ENCODE results near the gene SORL1. TPM values are rescaled to one million over a fixed set of nuclear protein-coding genes. Genes with fewer than 3 reads are reported as not detected.

SORL1 gene
- total RNA-seq, 1 experiment from 2014 or later: 68.3 TPM

- Histone ChIP-seq H4K20me1 (ENCODE audit: control insufficient read depth, insufficient read depth, insufficient read length) (no peaks in the 10 kb centered on the region), H3K4me1 (ENCODE audit: insufficient read depth, low read length) (no peaks in the 10 kb centered on the region; the same call in 1 of the 2 replicates), H3K23ac (ENCODE audit: insufficient read length, low read depth, low read length) (no peak overlapping the region), H4K8ac (replicated peaks; ENCODE audit: insufficient read length, low read depth, low read length) (no peak overlapping the region), H2BK12ac (ENCODE audit: insufficient read length, low read depth, low read length) (no peak overlapping the region), H2BK120ac (ENCODE audit: low read depth, low read length, poor library complexity, severe bottlenecking) (no peak overlapping the region), H3K9me3 (ENCODE audit: control insufficient read depth, low read depth, low read length) (no peaks in the 10 kb centered on the region), H2AK5ac (ENCODE audit: insufficient read length, low read length) (no peak overlapping the region), H3K9ac (ENCODE audit: extremely low read depth, insufficient read length, low read length) (no peak overlapping the region), H3K56ac (ENCODE audit: insufficient read length, low read depth, low read length) (no peak overlapping the region), H3K4me2 (ENCODE audit: insufficient read depth, insufficient read length, low read length) (no peak overlapping the region), H3K27me3 (ENCODE audit: insufficient read depth, low read length) (no peaks in the 10 kb centered on the region), H4K91ac (ENCODE audit: insufficient read length, low read depth, low read length) (no peak overlapping the region), H2BK15ac (ENCODE audit: low read depth, low read length) (no peak overlapping the region), H2AFZ (ENCODE audit: low read length) (no peak overlapping the region), H3K79me2 (ENCODE audit: insufficient read depth, low read length) (no peaks in the 10 kb centered on the region), H3K79me1 (ENCODE audit: insufficient read depth, low read depth, low read length, poor library complexity, severe bottlenecking) (no peaks in the 10 kb centered on the region), H3K4ac (ENCODE audit: low read depth, low read length) (no peak overlapping the region), H3K18ac (ENCODE audit: insufficient read length, low read depth, low read length) (no peak overlapping the region), H4K5ac (ENCODE audit: insufficient read length, low read depth, low read length) (no peak overlapping the region), H3K14ac (ENCODE audit: insufficient read depth, low read length) (no peak overlapping the region), H3K23me2 (ENCODE audit: insufficient read length, low read depth, low read length, poor library complexity, severe bottlenecking) (peaks cover 1% of the 10 kb centered on the region), H2BK5ac (ENCODE audit: insufficient read length, low read length) (no peak overlapping the region), H2BK20ac (ENCODE audit: low read depth, low read length, poor library complexity, severe bottlenecking) (no peak overlapping the region), H3T11ph (ENCODE audit: low read length) (no peak overlapping the region), H3K27ac (ENCODE audit: insufficient read length, low read depth, low read length) (no peak overlapping the region)
- no peak overlapping the region for H3K4me3 Mint-ChIP-seq
- DNase-seq: no peak
- H3K36me3 Mint-ChIP-seq (ENCODE audit: insufficient read depth in 1 of 3, low read depth in 3 of 3): no peaks in the 10 kb centered on the region; a peak in 1 of 7 replicates
- peaks cover 13 to 18% of the 10 kb centered on the region in 2 experiments for H3K4me1 Mint-ChIP-seq
- peaks cover 12% of the 10 kb centered on the region for H3K27me3 Mint-ChIP-seq (ENCODE audit: low read depth)
- no peaks in the 10 kb centered on the region for H3K9me3 Mint-ChIP-seq
- no peak for TF ChIP-seq CTCF (conservative IDR thresholded peaks at IDR 0.05)
- no peak overlapping the region for H3K27ac Mint-ChIP-seq
- no CpG with 5 or more reads among the region's 4 CpGs for WGBS (ENCODE audit: extremely low coverage, insufficient read length, low lambda C conversion rate)
Measured at GRCh38 chr11:121431820-121432526, 20.1 kb upstream of the SORL1 start.

Measured in H9 (cell line).